EH (cell line): ENCODE results near the gene INVS.
"Not testable (repeated sequence)": the region's sequence is repeated elsewhere in the genome, so short reads cannot be mapped to it uniquely, and the experiment has no call there.

ENCODE experiments used
- DNase-seq: peaks from one replicate; pipeline ENCODE4 v3.0.0-alpha.2; 2015; ENCODE audit warnings: low read depth

INVS gene, protein sequence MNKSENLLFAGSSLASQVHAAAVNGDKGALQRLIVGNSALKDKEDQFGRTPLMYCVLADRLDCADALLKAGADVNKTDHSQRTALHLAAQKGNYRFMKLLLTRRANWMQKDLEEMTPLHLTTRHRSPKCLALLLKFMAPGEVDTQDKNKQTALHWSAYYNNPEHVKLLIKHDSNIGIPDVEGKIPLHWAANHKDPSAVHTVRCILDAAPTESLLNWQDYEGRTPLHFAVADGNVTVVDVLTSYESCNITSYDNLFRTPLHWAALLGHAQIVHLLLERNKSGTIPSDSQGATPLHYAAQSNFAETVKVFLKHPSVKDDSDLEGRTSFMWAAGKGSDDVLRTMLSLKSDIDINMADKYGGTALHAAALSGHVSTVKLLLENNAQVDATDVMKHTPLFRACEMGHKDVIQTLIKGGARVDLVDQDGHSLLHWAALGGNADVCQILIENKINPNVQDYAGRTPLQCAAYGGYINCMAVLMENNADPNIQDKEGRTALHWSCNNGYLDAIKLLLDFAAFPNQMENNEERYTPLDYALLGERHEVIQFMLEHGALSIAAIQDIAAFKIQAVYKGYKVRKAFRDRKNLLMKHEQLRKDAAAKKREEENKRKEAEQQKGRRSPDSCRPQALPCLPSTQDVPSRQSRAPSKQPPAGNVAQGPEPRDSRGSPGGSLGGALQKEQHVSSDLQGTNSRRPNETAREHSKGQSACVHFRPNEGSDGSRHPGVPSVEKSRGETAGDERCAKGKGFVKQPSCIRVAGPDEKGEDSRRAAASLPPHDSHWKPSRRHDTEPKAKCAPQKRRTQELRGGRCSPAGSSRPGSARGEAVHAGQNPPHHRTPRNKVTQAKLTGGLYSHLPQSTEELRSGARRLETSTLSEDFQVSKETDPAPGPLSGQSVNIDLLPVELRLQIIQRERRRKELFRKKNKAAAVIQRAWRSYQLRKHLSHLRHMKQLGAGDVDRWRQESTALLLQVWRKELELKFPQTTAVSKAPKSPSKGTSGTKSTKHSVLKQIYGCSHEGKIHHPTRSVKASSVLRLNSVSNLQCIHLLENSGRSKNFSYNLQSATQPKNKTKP

DNA sequence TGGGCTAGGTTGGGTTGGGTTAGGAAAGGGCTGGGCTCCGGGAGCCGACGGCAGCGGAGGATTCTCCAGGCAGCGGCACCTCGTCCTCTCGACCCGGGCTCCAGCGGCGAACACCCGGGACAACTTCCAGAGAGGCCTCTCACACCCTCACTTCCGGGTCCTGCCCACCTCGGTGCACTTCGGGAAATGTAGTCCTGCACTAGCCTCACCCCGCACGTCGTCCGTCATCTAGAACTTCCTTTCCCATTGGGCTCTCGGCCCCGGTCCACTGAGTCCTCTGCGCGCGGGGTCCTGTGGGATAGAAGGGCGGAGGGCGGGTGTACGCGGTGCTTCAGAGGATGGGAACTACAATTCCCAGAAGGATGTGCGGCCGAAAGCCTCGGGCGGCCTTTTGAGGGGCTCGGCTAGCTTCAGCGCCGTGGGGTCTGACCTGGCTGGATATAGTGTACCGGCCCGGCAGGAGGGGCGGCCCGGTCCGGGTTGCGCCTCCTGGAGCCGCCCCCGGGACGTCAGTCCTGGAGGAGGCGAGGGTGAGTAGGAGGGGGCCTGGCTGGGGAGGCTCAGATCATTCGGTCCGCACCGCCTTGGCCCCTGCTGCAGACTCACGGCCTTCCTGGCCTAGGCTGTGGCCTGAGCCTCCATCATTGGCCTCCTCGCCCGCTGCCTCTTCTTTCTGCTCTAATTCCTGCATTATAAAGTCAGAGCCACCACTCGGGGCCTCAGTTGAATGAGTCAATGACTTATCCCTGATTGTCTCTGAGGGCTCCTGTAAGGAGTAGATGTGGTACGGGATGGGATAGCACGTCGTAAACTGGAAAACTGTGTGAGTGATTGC, at the start of gene INVS, which contains the start of gene ERP44:
TSS of gene INVS (plus strand) at position 357 of the 835 bp plus-strand sequence. CDS start 5,279 bp downstream, outside the sequence.
TSS of gene ERP44 (minus strand) at position 114 of the 835 bp plus-strand sequence. CDS start 160 bp downstream, outside the sequence.
- DNase-seq = peak; percentile 99

DNA sequence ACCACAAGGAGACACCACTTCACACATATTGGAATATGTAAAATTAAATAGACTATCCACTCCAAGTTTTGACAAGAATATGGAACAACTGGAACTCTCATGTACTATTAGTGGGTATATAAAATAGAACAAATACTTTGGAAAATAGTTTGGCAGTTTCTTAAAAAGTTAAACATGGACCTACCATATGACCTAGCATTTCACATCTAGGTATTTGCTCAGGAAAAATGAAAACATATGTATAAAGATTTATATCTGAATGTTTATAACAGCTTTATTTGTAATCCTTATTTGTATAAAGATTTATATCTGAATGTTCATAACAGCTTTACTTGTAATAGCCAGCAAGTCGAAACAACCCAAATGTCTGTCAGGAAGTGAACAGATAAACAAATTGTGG, 49.5 kb upstream of the INVS start:
- no peak for DNase-seq

DNA sequence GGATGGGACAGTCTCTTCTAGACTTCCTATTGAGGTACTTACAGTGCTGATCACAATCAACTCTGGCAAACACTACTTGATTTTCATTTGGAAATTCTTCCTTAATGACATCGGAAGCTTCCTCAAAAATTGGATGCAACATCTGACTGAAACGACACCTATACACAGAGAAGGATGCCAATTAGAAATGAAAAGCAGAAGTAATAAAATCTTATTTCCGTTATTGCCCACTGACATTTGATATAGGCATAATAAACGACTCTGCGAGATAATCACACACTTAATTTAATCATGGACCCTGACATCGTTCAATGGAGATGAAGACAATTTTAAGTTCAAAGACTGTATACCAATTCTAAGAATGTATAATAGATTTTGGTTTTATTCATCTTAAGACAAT, 46.7 kb upstream of the INVS start:
- DNase-seq = no peak

DNA sequence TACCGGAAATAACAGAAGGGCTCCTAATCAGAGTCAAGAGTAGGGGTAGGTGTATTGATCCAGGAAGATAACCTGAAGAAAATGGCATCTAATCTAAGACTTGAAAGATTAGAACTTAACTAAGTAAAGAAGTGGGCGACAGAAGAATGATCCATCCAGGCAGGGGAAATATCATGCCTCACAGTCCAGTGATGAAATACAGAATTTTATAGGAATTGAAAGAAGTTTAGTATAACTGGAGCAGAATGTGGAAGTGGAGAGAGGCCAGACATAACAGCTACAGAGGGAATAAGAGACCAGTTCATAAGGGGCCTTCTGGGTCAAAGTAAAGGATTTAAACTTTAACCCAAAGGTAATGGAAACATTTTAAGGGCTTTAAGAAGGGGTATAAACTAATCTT, 42.5 kb upstream of the INVS start:
- no peak for DNase-seq

DNA sequence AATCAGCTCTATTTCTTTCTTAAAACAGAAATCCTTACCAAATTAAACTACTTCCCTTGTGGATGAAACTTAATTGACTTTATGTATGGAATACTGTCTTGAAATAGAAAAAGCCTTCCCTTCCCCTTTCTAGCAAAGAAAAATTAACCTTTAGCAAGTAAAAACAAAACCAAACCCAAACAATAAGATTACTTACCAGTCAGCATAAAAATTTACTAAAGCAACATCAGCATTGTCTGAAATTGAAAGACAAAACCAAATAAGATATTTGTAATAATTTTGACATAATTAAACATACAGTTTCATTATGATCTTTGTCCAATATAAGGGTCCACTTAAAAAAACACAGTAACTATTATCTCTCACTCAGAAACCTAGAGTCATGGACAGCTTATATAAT, 41.4 kb upstream of the INVS start:
- DNase-seq = no peak

DNA sequence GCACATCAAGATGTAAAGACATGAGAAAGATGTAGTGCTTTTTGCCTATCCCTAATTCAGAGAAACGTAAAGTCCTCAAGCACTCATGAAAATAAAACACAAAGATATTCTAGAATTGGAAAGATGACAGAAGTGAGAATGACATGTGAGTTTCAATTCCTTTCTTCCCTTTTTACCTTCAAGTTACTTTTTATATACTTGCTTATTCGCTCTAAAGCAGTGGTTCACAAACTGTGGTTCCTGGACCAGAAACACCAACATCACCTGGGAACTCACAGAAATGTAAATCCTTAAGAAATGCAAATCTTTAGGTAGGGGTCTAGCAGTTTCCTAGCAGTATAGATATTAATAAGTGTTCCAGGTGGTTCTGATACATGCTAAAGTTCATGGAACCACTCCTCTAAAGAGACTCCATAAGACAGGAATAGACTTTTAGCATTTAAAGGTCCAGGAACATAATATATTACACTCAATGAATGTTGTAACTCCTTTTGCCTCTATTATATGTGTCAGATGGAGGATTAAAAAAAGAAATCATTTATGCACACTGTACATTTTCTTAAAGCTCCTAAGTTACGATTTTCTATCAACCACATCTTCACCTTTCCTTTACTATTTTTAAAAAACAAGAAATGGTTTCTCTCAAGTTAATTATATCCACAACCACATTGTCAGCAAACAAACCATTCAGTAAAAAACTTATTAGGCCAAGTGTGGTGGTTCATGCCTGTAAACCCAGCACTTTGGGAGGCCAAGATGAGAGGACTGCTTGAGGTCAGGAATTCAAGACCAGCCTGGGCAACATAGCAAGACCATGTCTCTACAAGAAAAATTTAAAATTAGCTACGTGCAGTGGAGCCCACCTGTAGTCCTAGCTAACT, 40.1 kb upstream of the INVS start:
- DNase-seq = no peak

DNA sequence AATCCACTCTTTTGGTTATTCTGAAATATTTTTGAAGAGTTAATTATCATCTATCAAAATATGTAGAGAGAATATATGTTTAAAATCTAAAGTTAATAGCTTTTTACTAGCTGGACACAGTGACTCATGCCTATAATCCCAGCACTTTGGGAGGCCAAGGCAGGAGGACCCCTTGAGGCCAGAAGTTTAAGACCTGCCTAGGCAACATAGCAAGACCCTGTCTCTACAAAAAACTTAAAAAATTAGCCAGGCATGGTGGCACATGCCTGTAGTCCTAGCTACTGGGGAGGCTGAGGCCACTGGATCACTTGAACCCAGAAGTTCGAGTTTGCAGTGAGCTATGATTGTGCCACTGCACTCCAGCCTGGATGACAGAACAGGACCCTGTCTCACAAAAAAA, 36.4 kb upstream of the INVS start:
- DNase-seq = not testable (repeated sequence)

DNA sequence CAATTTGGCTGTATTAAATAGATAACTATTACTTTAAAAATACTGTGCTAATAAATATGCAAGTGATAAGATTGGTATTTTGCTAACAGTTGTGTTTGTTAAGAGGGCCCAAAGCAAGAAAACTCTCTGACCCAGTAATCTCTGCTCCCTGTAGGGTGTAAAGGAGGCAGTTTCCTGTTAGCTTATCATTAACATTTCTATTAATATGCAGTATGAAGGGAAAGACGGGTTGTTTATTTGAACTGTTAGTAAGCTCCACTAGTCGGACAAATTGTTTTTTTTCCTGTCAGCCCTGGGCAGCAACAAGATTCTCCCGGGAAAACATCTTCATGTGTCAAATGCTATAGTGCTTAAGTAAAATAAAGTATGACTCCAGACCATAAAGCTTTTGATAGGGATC, 35.9 kb upstream of the INVS start:
- DNase-seq = peak; percentile 20

DNA sequence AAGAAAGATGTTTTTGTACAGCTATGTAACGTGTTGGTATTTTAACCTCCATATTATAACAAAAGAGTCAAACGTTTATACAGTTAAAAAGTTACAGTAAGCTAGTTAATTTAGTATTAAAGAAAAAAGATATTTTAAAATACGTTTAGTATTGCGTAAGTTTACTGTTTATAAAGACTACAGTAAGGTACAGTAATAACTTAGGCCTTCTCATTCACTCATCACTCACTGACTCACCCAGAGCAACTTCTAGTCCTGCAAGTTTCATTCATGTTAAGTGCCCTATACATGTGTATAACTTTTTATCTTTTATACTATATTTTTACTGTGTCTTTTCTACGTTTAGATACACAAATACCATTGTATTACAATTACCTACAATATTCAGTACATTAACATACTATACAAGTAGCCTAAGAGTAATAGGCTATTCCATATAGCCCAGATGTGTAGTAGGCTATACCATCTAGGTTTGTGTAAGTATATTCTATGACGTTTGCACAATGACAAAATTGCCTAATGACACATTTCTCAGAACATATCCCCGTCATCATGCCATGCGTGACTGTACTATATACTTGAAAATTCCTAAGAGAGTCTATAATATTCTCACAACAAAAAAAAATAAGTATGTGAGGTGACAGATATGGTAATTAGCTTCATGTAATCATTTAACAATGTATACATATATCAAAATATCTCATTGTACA, 34.0 kb upstream of the INVS start:
- peak; percentile 79 for DNase-seq

DNA sequence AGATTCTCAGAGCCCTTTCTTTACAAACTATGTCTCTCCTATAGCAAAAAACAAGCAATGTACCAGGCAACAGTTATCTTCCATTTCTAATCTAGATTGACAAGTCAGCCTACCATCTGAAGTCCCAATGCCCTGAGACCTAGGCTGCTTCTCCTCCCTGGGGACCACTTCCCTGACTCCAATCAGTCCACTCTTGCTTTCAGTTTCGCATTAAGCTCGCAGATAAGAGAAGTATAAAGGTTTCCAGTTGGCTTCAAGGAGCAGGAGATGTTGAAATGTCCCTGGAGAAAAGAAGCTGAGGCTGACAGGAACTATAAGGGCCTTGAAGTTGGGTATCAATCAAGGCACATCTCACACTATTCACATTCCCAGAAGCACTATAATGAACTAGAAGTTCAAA, 32.5 kb upstream of the INVS start:
- peak; percentile 15 for DNase-seq

DNA sequence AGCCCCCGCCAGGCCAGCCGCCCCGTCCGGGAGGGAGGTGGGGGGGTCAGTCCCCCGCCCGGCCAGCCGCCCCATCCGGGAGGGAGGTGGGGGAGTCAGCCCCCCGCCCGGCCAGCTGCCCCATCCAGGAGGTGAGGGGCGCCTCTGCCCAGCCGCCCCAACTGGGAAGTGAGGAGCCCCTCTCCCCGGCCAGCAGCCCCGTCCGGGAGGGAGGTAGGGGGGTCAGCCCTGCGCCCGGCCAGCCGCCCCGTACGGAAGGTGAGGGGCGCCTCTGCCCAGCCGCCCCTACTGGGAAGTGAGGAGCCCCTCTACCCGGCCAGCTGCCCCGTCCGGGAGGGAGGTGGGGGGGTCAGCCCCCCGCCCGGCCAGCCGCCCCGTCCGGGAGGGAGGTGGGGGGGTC, 31.1 kb upstream of the INVS start:
- not testable (repeated sequence) for DNase-seq

DNA sequence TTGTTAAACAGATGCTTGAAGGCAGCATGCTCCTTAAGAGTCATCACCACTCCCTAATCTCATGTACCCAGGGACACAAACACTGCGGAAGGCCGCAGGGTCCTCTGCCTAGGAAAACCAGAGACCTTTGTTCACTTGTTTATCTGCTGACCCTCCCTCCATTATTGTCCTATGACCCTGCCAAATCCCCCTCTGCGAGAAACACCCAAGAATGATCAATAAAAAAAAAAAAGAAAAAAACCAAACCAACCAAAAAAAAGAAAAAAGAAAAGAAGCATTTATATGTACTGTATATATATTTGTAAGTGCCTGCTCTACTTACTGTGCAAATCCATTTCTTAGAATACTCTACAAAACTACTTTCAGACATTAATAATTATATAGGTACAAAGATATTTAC, 30.0 kb upstream of the INVS start:
- not testable (repeated sequence) for DNase-seq

DNA sequence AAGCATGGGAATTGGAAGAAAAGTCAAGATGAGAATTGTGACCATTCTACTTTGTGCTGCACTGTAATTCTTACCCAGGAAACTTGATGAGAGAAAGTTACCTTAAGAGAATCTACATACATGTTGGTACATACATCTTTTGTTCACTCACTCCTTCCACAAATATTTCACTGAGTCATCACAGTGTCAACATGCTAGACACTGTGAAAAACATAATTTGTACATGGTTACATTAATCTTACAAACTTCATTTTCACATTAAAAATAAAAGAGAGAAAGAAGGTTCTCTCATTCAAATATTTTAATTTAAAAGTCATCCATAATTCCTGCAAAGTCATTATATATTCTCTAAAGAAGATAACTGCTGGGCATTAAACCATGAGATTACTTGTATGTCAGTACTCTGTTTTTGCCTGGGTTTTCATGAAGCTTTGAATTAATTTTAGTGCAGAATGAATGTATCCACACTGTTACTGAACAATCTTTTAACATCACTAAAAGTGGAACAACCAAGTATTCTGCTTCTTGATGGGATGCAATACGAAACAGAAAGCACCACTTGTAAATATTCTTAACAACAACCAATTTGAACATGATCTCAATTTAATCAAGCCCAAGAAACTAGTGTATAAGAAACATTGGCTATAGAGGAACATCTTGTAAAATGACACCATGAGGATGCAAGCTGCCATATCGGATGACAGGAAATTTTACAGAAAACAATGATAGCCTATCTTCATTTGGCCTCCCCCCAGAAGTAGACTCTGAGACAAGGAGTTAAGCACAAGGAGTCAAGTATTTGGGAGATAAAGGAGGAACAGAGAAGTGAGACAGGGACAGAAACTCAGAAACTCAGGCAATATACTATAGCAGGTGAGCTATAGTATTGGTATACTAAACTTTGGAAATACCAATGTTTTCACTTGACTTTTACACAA, 28.7 kb upstream of the INVS start:
- no peak for DNase-seq

DNA sequence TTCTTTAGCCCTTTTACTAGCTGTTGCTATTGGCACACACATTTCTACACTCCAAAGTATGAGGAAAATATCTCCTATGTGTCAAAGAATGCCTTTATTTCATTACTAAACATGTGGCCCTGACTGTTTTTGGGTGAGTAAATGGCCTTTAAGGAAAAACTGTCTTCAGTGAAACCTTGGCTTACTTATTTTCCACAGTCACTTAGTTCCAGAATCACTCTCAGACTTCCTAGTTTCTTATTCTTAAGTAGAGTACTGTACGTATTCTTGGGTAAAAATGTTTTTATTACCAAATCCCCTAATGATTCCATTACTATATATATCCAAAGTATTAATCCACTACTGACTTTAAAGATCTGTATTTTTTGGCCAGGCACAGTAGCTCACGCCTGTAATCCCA, 27.8 kb upstream of the INVS start:
- peak; percentile 19 for DNase-seq

DNA sequence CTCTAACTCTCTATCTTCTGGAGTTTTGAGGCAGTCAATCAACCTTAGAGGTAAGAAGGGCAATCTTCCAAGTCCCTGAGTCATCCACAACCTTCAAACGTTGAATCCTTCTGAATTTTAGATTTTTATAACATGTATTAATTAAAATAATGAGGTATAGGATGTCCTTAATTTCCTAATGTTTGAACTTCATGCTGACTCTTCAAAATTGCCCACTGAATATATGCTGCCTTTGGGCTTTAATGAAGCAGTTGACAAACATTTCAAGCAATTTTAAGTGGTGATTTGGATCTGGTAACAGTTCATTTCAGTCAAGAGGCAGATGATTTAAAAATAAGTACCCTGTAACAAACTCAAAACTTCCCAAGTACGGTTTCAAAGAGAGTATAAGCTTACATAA, 26.2 kb upstream of the INVS start:
- DNase-seq = no peak

DNA sequence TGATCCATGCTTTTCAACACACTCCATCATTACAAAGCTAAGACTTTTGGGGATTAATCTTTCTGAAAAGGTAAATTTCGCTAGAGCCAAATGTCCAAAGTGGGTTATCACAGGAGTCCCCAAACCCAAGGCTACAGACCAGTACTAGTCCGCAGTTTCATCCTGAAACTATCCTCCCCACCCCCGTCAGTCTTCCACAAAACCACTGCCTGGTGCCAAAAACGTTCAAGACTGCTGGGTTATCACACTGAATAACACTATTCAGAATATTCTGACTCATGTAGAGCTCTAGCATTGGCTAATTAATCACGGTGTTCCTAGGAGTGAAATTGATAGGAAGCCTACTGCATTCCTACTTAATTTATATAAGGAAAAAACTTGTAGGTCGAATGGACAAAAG, 24.9 kb upstream of the INVS start:
- DNase-seq = no peak

DNA sequence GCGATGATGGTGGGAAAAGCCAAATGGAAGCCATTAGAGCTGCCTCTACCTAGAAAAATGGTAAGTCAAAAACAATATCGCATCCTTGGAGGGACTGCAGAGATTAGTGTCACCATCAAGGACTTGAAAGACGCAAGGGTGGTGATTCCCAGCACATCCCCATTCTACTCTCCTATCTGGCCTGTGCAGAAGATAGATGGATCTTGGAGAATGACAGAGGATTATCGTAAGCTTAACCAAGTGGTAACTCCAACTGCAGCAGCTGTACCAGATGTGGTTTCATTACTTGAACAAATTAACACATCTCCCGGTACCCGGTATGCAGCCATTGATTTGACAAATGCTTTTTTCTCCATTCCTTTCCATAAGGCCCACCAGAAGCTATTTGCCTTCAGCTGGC, 24.1 kb upstream of the INVS start:
- DNase-seq = no peak

DNA sequence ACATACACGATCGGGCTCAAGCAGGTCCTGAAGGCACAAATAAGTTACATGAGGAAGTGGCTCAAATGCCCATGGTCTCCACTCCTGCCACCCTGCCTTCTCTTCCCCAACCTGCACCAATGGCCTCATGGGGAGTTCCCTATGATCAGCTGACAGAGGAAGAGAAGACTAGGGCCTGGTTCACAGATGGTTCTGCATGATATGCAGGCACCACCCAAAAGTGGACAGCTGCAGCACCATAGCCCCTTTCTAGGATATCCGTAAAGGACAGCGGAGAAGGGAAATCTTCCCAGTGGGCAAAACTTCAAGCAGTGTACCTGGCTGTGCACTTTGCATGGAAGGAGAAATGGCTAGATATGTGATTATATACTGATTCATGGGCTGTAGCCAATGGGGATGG, 22.8 kb upstream of the INVS start:
- DNase-seq = not testable (repeated sequence)

DNA sequence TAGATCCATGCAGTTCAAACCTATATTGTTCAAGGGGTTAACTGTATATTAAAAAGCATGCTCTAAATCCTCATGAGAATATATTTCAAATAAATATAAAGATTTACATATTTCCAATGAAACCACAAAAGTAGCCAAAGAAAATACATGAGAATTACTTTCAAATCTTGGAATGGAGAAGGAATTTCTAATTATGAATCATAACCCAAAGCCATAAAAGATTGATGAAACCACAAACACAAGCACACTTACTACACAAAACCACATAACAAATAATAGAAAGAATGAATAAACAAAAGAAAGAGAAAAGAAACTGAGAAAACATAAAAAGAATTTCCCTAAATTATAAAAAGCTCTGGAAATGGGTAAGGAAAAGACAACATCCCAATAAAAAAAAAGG, 16.3 kb upstream of the INVS start:
- peak; percentile 54 for DNase-seq
